A549 (cell line): Measurements from ENCODE around the gene FRMD4A. TPM values are rescaled to one million over a fixed set of nuclear protein-coding genes. Genes with fewer than 3 reads are reported as not detected.

Experiments
- ATAC-seq, 2 experiments: fragments of 200-7000 bp in 1 of 2; fragments of >200 bp in 1 of 2; cut with Nextera tagmentation in 1 of 2; cut with Tn5 transposase in 1 of 2; 3 replicates each; pipeline versions ENCODE4 v1.8.0 to v1.9.1; 2018 to 2020; ENCODE audit warnings: mild to moderate bottlenecking in 1 of 2, moderate library complexity in 1 of 2
- CTCF ChIA-PET: fragments of 300-600 bp; sonication (Branson Sonifier 250); formaldehyde crosslinking; extraction: SDS; loops from one replicate; lab custom pipeline; 2021; ENCODE audit warnings: antibody characterized with exemption, inconsistent platforms; lab: Yijun Ruan, JAX
- POLR2A ChIA-PET: fragments of 350-600 bp; formaldehyde crosslinking; extraction: SDS; loops from one replicate; lab custom pipeline; 2021; ENCODE audit warnings: antibody characterized with exemption, inconsistent platforms; lab: Yijun Ruan, JAX
- DNase-seq, 2 experiments: peaks; one replicate each; pipeline versions ENCODE4 v3.0.0 to v3.0.0-alpha.2; 2011 to 2016; ENCODE audit warnings: low read depth in 1 of 2, low spot score in 1 of 2
- FAIRE-seq: peaks from 2 replicates; lab custom pipeline; 2011; peaks lifted over from hg19 to GRCh38; lab: Jason Lieb, UNC
- H3K27ac ChIP-seq, 2 experiments: fragments of >200 bp; sonication (Bioruptor Twin); formaldehyde crosslinking; 3 replicates each; pipeline ENCODE4 v1.5.1; 2016 to 2017
- H3K4me1 ChIP-seq: fragments of >200 bp; sonication (Bioruptor Twin); formaldehyde crosslinking; 3 replicates; pipeline ENCODE4 v1.6.1; 2016
- H3K4me2 ChIP-seq: fragments of >200 bp; sonication (Bioruptor Twin); formaldehyde crosslinking; 3 replicates; pipeline ENCODE4 v1.6.1; 2016
- H3K4me3 ChIP-seq: fragments of >200 bp; sonication (Bioruptor Twin); formaldehyde crosslinking; 3 replicates; pipeline ENCODE4 v1.5.1; 2016
- H3K9me3 ChIP-seq: fragments of >200 bp; sonication (Bioruptor Twin); formaldehyde crosslinking; 3 replicates; pipeline ENCODE4 v1.6.1; 2016
- BHLHE40 ChIP-seq: IDR thresholded peaks from 2 replicates; pipeline ENCODE4 v1.6.1; 2012; ENCODE audit warnings: low read depth, low read length, inconsistent platforms
- CHD2 ChIP-seq: fragments of 150-350 bp; IDR thresholded peaks from 2 replicates; pipeline ENCODE4 v1.6.1; 2014; ENCODE audit warnings: low read length; ENCODE audit not compliant: partially characterized antibody
- EP300 ChIP-seq, 2 experiments: fragments of >200 bp; sonication (Bioruptor Twin); formaldehyde crosslinking; IDR thresholded peaks; 2 replicates in 1 of 2; 3 replicates in 1 of 2; pipeline ENCODE4 v1.6.1; 2016 to 2017
- ESRRA ChIP-seq: fragments of 150-350 bp; IDR thresholded peaks from 2 replicates; pipeline ENCODE4 v1.6.1; 2014; ENCODE audit warnings: mild to moderate bottlenecking, low read length, borderline replicate concordance
- FOSB ChIP-seq: fragments of 250-450 bp; sonication (Bioruptor Pico); IDR thresholded peaks from 2 replicates; pipeline ENCODE4 v1.5.0; 2020; ENCODE audit warnings: mild to moderate bottlenecking, moderate library complexity
- GATA3 ChIP-seq: IDR thresholded peaks from 2 replicates; pipeline ENCODE4 v1.6.1; 2012; ENCODE audit warnings: borderline replicate concordance
- HOXB13 ChIP-seq: fragments of 250-450 bp; sonication (Bioruptor Pico); IDR thresholded peaks from 2 replicates; pipeline ENCODE4 v1.5.0; 2020; ENCODE audit warnings: low read depth, mild to moderate bottlenecking, moderate library complexity
- JUN ChIP-seq, 2 experiments: fragments of >200 bp; sonication (Bioruptor Twin); formaldehyde crosslinking; IDR thresholded peaks; 2 replicates in 1 of 2; 3 replicates in 1 of 2; pipeline ENCODE4 v1.6.1; 2016 to 2017
- KDM1A ChIP-seq: fragments of 200-600 bp; sonication (generic); IDR thresholded peaks from 2 replicates; pipeline ENCODE4 v1.6.1; 2016; ENCODE audit warnings: low read depth, mild to moderate bottlenecking
- KDM5A ChIP-seq: fragments of 200-600 bp; sonication (generic); IDR thresholded peaks from 2 replicates; pipeline ENCODE4 v1.6.1; 2016; ENCODE audit warnings: antibody characterized with exemption, mild to moderate bottlenecking
- MAFK ChIP-seq: fragments of 450-650 bp; IDR thresholded peaks from 2 replicates; pipeline ENCODE4 v1.6.1; 2014; ENCODE audit not compliant: partially characterized antibody
- NFE2L2 ChIP-seq: fragments of 150-350 bp; conservative IDR thresholded peaks from 2 replicates; pipeline ENCODE4 v1.6.1; 2014; ENCODE audit warnings: low read length
- NPAS2 ChIP-seq: fragments of 250-450 bp; sonication (Bioruptor Pico); IDR thresholded peaks from 2 replicates; pipeline ENCODE4 v1.8.0; 2022; ENCODE audit warnings: mild to moderate bottlenecking, moderate library complexity, borderline replicate concordance
- NR3C1 ChIP-seq: fragments of >200 bp; sonication (Bioruptor Twin); formaldehyde crosslinking; IDR thresholded peaks from 3 replicates; pipeline ENCODE4 v1.6.1; 2017
- RARB ChIP-seq: fragments of 250-450 bp; sonication (Bioruptor Pico); IDR thresholded peaks from 2 replicates; pipeline ENCODE4 v1.8.0; 2021; ENCODE audit warnings: mild to moderate bottlenecking, moderate library complexity
- RNF2 ChIP-seq: fragments of 200-600 bp; sonication (generic); IDR thresholded peaks from 2 replicates; pipeline ENCODE4 v1.6.1; 2016; ENCODE audit warnings: low read depth, mild to moderate bottlenecking, antibody characterized with exemption, moderate library complexity, borderline replicate concordance
- ZC3H11A ChIP-seq: fragments of 450-650 bp; IDR thresholded peaks from 2 replicates; pipeline ENCODE4 v1.6.1; 2014; ENCODE audit warnings: antibody characterized with exemption, mild to moderate bottlenecking
- ZFP36 ChIP-seq: fragments of 450-650 bp; IDR thresholded peaks from 2 replicates; pipeline ENCODE4 v1.6.1; 2014; ENCODE audit warnings: borderline replicate concordance; ENCODE audit not compliant: partially characterized antibody
- ZNF302 ChIP-seq: fragments of 250-450 bp; sonication (Bioruptor Pico); IDR thresholded peaks from 2 replicates; pipeline ENCODE4 v1.9.0; 2021; ENCODE audit warnings: inconsistent platforms, mild to moderate bottlenecking, moderate library complexity
- WGBS: methylation state at CpG from one replicate; pipeline ENCODE4 v1.1.6; 2017; ENCODE audit errors: missing lambda C conversion rate; 5-methylcytosine and 5-hydroxymethylcytosine counted together
- polyA plus RNA-seq, 4 experiments: library from polyadenylated mRNA; depleted of rRNA in 3 of 4; stranded (reverse); fragments of >200 nt; fragmentation: RNase III in 1 of 4; extraction: RNeasy Plus Mini Kit Qiagen cat#74134 plus additional on column Dnase treatment in 1 of 4; gene quantifications; 2 replicates in 3 of 4; 3 replicates in 1 of 4; pipeline ENCODE4 v1.2.3, GENCODE V29; 2011 to 2017
- TF ChIP-seq, protein P1 (sequence below): IDR thresholded peaks from 2 replicates; pipeline ENCODE4 v1.6.1; 2012
- TF ChIP-seq, protein P2 (sequence below): fragments of 150-350 bp; IDR thresholded peaks from 2 replicates; pipeline ENCODE4 v1.6.1; 2014; ENCODE audit warnings: low read depth, mild to moderate bottlenecking, low read length
- TF ChIP-seq, protein P3 (sequence below): fragments of >200 bp; sonication (Bioruptor Twin); formaldehyde crosslinking; IDR thresholded peaks from 3 replicates; pipeline ENCODE4 v1.6.1; 2016
- TF ChIP-seq, protein P4 (sequence below): fragments of 200-600 bp; sonication (generic); IDR thresholded peaks from 2 replicates; pipeline ENCODE4 v1.6.1; 2016; ENCODE audit warnings: antibody characterized with exemption, mild to moderate bottlenecking, moderate library complexity
- TF ChIP-seq, protein P5 (sequence below): fragments of 250-450 bp; sonication (Bioruptor Pico); IDR thresholded peaks from 2 replicates; pipeline ENCODE4 v1.5.0; 2021; ENCODE audit warnings: mild to moderate bottlenecking, moderate library complexity, borderline replicate concordance
- TF ChIP-seq, protein P6 (sequence below): IDR thresholded peaks from 2 replicates; pipeline ENCODE4 v1.6.1; 2012; ENCODE audit warnings: low read depth, borderline replicate concordance
- TF ChIP-seq, protein P7 (sequence below): fragments of 250-450 bp; sonication (Bioruptor Pico); IDR thresholded peaks from 2 replicates; pipeline ENCODE4 v1.5.0; 2020; ENCODE audit warnings: low read depth, mild to moderate bottlenecking, moderate library complexity

FRMD4A gene
- polyA plus RNA-seq, 2 of the 4 experiments (the other 2 are of a cell fraction) = 2.5 to 4.7 TPM

DNA sequence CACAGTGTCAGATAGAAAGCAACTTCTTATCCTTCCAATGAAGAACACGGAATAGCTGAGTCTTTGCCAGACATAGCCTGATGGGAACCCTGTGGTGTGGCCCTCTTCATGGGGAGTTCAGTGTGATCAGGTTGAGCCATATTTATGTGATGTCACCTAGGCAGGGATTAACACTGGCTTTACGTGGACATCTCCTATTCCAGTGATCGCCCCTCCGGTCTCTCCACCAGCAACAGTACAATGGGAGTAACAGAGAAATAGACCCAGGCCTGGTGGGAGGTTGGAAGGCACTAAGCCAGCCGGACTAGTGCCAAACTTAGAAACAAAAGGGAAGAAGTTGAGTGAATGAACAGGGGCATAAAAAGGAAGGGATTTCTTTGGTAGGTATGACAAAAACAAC lies 385.9 kb downstream of the FRMD4A start:
- ChIA-PET CTCF (no interaction called here), POLR2A (no interaction called here)
- 58% methylated on average over 5 of the region's 5 CpGs for WGBS
- H3K27ac ChIP-seq = no peak overlapping the region
- DNase-seq = no peak
- no peaks in the 10 kb centered on the region for H3K9me3 ChIP-seq
- no peak for ATAC-seq
- H3K4me1 ChIP-seq = no peaks in the 10 kb centered on the region
- no peak for FAIRE-seq
- TF ChIP-seq RARB = no peak
- TF ChIP-seq ESRRA = no peak
- no peak for TF ChIP-seq KDM5A
- TF ChIP-seq CHD2 = no peak
- TF ChIP-seq KDM1A = no peak
- no peak for TF ChIP-seq GATA3
- TF ChIP-seq NFE2L2 = no peak
- H3K4me3 ChIP-seq = no peak overlapping the region
- H3K4me2 ChIP-seq = no peak overlapping the region

DNA sequence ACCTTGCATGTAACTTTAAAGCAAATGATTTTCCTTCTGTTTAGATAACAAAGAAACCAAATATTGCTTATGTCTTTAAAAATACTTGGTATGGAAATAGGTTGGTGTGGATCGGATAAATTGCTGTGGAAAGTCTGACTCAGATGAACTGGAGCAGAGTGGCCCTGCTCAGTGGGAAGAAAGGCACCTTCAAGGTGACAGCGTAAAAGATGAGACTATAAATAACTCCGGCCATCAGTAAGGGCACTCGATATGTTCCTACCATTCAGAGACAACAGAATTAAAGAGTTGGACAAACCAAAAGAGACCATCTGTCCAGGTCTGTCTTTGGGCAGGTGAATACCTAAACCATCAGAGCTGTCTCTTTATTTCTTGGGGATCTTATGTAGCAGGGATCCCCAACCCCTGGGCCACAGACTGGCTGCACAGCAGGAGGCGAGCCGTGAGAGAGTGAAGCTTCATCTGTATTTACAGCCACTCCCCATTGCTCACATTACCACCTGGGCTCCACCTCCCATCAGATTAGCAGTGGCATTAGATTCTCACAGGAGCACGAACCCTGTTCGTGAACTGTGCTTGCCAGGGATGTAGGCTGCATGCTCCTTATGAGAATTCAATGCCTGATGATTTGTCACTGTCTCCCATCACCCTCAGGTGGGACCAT lies 386.9 kb downstream of the FRMD4A start:
- Histone ChIP-seq H3K4me3 (no peak overlapping the region), H3K9me3 (no peaks in the 10 kb centered on the region), H3K4me1 (no peaks in the 10 kb centered on the region), H3K27ac (no peak overlapping the region), H3K4me2 (no peak overlapping the region)
- ChIA-PET POLR2A (no interaction called here), CTCF (no interaction called here)
- DNase-seq = no peak
- ATAC-seq = no peak
- no peak for FAIRE-seq
- 50% methylated on average over 8 of the region's 8 CpGs for WGBS
- no peak for TF ChIP-seq ZNF302 (CRISPR knock-in tag)
- TF ChIP-seq RNF2 = no peak
- TF ChIP-seq HOXB13 = no peak
- TF ChIP-seq, protein P1, sequence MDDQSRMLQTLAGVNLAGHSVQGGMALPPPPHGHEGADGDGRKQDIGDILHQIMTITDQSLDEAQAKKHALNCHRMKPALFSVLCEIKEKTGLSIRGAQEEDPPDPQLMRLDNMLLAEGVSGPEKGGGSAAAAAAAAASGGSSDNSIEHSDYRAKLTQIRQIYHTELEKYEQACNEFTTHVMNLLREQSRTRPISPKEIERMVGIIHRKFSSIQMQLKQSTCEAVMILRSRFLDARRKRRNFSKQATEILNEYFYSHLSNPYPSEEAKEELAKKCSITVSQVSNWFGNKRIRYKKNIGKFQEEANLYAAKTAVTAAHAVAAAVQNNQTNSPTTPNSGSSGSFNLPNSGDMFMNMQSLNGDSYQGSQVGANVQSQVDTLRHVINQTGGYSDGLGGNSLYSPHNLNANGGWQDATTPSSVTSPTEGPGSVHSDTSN = no peak
- TF ChIP-seq, protein P2, sequence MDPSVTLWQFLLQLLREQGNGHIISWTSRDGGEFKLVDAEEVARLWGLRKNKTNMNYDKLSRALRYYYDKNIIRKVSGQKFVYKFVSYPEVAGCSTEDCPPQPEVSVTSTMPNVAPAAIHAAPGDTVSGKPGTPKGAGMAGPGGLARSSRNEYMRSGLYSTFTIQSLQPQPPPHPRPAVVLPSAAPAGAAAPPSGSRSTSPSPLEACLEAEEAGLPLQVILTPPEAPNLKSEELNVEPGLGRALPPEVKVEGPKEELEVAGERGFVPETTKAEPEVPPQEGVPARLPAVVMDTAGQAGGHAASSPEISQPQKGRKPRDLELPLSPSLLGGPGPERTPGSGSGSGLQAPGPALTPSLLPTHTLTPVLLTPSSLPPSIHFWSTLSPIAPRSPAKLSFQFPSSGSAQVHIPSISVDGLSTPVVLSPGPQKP = no peak
- TF ChIP-seq, protein P3, sequence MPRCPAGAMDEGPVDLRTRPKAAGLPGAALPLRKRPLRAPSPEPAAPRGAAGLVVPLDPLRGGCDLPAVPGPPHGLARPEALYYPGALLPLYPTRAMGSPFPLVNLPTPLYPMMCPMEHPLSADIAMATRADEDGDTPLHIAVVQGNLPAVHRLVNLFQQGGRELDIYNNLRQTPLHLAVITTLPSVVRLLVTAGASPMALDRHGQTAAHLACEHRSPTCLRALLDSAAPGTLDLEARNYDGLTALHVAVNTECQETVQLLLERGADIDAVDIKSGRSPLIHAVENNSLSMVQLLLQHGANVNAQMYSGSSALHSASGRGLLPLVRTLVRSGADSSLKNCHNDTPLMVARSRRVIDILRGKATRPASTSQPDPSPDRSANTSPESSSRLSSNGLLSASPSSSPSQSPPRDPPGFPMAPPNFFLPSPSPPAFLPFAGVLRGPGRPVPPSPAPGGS = no peak
- no peak for TF ChIP-seq GATA3
- no peak for TF ChIP-seq FOSB (CRISPR knock-in tag)
- TF ChIP-seq, protein P4, sequence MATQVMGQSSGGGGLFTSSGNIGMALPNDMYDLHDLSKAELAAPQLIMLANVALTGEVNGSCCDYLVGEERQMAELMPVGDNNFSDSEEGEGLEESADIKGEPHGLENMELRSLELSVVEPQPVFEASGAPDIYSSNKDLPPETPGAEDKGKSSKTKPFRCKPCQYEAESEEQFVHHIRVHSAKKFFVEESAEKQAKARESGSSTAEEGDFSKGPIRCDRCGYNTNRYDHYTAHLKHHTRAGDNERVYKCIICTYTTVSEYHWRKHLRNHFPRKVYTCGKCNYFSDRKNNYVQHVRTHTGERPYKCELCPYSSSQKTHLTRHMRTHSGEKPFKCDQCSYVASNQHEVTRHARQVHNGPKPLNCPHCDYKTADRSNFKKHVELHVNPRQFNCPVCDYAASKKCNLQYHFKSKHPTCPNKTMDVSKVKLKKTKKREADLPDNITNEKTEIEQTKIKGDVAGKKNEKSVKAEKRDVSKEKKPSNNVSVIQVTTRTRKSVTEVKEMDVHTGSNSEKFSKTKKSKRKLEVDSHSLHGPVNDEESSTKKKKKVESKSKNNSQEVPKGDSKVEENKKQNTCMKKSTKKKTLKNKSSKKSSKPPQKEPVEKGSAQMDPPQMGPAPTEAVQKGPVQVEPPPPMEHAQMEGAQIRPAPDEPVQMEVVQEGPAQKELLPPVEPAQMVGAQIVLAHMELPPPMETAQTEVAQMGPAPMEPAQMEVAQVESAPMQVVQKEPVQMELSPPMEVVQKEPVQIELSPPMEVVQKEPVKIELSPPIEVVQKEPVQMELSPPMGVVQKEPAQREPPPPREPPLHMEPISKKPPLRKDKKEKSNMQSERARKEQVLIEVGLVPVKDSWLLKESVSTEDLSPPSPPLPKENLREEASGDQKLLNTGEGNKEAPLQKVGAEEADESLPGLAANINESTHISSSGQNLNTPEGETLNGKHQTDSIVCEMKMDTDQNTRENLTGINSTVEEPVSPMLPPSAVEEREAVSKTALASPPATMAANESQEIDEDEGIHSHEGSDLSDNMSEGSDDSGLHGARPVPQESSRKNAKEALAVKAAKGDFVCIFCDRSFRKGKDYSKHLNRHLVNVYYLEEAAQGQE = no peak
- TF ChIP-seq NR3C1 = no peak
- no peak for TF ChIP-seq ZFP36
- no peak for TF ChIP-seq ZC3H11A
- no peak for TF ChIP-seq JUN (IDR thresholded peaks at IDR 0.05)
- TF ChIP-seq, protein P5, sequence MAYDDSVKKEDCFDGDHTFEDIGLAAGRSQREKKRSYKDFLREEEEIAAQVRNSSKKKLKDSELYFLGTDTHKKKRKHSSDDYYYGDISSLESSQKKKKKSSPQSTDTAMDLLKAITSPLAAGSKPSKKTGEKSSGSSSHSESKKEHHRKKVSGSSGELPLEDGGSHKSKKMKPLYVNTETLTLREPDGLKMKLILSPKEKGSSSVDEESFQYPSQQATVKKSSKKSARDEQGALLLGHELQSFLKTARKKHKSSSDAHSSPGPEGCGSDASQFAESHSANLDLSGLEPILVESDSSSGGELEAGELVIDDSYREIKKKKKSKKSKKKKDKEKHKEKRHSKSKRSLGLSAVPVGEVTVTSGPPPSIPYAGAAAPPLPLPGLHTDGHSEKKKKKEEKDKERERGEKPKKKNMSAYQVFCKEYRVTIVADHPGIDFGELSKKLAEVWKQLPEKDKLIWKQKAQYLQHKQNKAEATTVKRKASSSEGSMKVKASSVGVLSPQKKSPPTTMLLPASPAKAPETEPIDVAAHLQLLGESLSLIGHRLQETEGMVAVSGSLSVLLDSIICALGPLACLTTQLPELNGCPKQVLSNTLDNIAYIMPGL (CRISPR knock-in tag) = no peak
- no peak for TF ChIP-seq NPAS2 (CRISPR knock-in tag)
- TF ChIP-seq, protein P6, sequence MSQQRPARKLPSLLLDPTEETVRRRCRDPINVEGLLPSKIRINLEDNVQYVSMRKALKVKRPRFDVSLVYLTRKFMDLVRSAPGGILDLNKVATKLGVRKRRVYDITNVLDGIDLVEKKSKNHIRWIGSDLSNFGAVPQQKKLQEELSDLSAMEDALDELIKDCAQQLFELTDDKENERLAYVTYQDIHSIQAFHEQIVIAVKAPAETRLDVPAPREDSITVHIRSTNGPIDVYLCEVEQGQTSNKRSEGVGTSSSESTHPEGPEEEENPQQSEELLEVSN = no peak
- TF ChIP-seq, protein P7, sequence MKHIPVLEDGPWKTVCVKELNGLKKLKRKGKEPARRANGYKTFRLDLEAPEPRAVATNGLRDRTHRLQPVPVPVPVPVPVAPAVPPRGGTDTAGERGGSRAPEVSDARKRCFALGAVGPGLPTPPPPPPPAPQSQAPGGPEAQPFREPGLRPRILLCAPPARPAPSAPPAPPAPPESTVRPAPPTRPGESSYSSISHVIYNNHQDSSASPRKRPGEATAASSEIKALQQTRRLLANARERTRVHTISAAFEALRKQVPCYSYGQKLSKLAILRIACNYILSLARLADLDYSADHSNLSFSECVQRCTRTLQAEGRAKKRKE (CRISPR knock-in tag) = no peak
- no peak for TF ChIP-seq MAFK
- no peak for TF ChIP-seq BHLHE40
- no peak for TF ChIP-seq EP300 (IDR thresholded peaks at IDR 0.05)
